Cardiac fibroblast (primary cell): ENCODE results near the gene TPPP2.

Experiments used
- DNase-seq, 2 donors: peaks; one replicate each; pipeline versions ENCODE4 v3.0.0 to v3.0.0-alpha.2; 2010; ENCODE audit warnings: low read depth in 2 of 2
- H3K4me3 ChIP-seq, 2 donors: replicated peaks in 1 of 2; 1 replicate in 1 of 2; 2 replicates in 1 of 2; pipeline ENCODE4 v1.5.1; 2011; ENCODE audit warnings: low read depth in 2 of 2, low read length in 2 of 2, mild to moderate bottlenecking in 2 of 2, moderate library complexity in 1 of 2
- TF ChIP-seq, protein P1 (sequence below): IDR thresholded peaks from one replicate; pipeline ENCODE4 v1.5.1; 2011; ENCODE audit warnings: low read depth, mild to moderate bottlenecking, low read length, inconsistent platforms

The TPPP2 gene

DNA sequence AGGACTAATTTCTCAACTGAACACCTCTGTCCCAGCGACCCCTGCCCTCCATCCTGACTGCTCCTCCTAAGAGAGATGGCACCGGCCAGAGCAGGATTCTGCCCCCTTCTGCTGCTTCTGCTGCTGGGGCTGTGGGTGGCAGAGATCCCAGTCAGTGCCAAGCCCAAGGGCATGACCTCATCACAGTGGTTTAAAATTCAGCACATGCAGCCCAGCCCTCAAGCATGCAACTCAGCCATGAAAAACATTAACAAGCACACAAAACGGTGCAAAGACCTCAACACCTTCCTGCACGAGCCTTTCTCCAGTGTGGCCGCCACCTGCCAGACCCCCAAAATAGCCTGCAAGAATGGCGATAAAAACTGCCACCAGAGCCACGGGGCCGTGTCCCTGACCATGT is 12.9 kb downstream of the TPPP2 start:
- TF ChIP-seq, protein P1, sequence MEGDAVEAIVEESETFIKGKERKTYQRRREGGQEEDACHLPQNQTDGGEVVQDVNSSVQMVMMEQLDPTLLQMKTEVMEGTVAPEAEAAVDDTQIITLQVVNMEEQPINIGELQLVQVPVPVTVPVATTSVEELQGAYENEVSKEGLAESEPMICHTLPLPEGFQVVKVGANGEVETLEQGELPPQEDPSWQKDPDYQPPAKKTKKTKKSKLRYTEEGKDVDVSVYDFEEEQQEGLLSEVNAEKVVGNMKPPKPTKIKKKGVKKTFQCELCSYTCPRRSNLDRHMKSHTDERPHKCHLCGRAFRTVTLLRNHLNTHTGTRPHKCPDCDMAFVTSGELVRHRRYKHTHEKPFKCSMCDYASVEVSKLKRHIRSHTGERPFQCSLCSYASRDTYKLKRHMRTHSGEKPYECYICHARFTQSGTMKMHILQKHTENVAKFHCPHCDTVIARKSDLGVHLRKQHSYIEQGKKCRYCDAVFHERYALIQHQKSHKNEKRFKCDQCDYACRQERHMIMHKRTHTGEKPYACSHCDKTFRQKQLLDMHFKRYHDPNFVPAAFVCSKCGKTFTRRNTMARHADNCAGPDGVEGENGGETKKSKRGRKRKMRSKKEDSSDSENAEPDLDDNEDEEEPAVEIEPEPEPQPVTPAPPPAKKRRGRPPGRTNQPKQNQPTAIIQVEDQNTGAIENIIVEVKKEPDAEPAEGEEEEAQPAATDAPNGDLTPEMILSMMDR: no peak
- H3K4me3 ChIP-seq: no peak overlapping the region
- no peak for DNase-seq

DNA sequence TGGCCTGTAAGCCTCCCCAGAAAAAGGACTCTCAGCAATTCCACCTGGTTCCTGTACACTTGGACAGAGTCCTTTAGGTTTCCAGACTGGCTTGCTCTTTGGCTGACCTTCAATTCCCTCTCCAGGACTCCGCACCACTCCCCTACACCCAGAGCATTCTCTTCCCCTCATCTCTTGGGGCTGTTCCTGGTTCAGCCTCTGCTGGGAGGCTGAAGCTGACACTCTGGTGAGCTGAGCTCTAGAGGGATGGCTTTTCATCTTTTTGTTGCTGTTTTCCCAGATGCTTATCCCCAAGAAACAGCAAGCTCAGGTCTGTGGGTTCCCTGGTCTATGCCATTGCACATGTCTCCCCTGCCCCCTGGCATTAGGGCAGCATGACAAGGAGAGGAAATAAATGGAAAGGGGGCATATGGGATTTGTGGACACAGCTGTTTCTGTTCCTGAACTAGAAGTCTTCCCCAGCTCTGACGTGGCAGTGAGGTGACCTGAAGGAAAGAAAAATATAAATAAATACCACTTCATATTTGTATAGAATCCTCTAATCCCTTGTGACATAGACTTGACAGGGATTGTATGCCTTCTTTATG is 13.5 kb downstream of the TPPP2 start:
- H3K4me3 ChIP-seq: no peak overlapping the region
- no peak for DNase-seq
- TF ChIP-seq, protein P1: no peak

DNA sequence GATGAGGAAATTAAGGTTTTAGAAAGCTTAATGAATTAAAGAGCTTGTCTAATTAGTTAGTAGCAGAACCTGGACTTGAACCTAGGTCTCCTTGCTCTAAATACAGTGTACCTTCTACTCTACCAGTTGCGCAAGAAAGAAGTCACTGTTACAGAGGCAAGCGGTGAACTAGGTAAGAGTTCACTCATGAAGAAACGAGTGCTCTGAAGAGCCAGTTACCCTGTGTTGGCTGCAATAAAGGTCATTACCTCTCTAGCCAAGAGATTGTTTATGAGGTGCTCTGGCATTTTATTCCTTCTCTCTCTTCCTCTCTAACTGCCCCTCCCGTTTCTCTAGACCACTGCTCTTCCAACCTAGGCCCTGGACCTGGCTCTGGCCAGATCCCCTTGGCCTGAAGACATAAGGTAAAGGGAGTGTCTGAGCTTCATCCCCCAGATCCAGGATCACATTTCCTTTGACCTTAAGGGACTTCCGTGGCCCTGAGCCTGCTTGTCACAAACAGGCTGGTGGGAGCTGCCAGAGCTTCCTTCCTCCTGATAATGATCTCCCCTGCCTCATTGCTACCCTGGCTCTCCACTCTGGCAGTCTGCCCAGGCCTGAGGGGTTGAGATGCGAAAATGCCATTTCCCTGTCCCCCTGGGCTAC is 14.1 kb downstream of the TPPP2 start:
- DNase-seq: no peak
- no peak overlapping the region for H3K4me3 ChIP-seq
- TF ChIP-seq, protein P1: no peak

DNA sequence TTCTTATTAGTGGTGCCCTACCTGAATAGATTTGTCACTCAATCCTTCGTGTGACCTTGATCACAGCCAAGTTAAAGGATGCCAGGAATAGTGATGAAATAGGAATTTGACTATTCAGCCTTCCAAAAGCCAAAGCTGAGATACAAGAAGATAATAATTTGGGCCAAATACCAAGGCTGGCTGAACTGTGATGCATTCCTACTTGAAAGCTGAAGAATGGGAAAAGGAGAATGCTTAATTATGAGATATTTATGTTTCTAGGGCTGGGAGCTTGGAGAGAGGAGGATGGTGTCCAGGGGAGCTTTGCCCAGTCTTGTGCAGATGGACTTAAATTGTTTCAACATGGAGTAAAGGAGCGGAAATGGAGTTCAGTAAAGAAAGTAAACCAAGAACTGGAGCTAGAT is 17.4 kb downstream of the TPPP2 start:
- TF ChIP-seq, protein P1: no peak
- peak in 1 of 2 donors; percentile 56 for DNase-seq
- no peak overlapping the region for H3K4me3 ChIP-seq

DNA sequence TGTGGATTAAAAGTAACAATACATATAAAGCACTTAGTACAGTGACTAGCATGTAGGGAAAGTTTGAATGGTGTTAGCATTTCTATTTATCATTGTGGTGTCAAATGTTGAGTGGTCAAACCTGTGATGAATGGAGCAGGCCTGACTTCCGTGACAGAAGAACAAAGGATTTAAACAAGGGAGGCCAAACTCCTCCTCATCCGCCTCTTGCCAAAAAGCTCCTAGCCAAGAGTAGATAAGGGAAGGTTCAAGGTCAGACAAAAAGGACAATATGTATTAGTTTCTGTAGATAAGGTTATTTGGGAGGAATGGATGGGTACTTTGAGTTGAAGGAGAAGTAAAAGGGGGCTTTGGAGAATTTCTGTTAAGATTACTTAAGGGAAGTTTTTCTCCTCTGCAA is 18.6 kb downstream of the TPPP2 start:
- no peak overlapping the region for H3K4me3 ChIP-seq
- peak in 1 of 2 donors; percentile 32 for DNase-seq
- TF ChIP-seq, protein P1: no peak

DNA sequence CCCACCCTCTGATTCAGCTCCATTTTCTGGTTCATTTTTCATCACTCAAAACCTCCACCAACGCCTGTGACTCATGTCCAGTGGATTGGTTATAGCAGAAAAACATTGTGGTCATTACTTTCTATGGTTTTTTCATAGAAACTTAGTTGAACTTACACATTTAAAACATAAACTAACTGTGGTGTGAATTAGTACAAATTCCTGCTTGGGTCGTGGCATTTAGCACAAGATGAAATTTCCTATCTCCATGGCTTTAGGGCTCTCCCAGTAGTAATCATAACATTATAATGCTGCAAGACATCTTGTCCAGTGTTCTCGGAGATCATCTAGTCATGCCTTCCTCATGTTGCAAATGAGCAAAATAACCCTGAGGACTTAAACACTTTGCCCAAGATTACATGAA is 19.3 kb downstream of the TPPP2 start:
- TF ChIP-seq, protein P1: no peak
- H3K4me3 ChIP-seq: no peak overlapping the region
- DNase-seq: peak; percentile 50 to 56
